ENCODE data around the gene HIPK1.

Gene HIPK1

GRCh38 chr1:113913887-113914664 lies 15.0 kb upstream of the HIPK1 start:
- no peak for DNase-seq

GRCh38 chr1:113916974-113917373 lies 12.2 kb upstream of the HIPK1 start:
- DNase-seq, result no peak

- DNase-seq, result no peak
These were observed 11.6 kb upstream of the HIPK1 start for GRCh38 chr1:113917400-113918082.

GRCh38 chr1:113918243-113918642 lies 10.9 kb upstream of the HIPK1 start:
- no peak for DNase-seq

- no peak for DNase-seq
These were observed 6.2 kb upstream of the HIPK1 start for GRCh38 chr1:113922957-113923356.

- DNase-seq, result no peak
These were observed 4.7 kb upstream of the HIPK1 start for GRCh38 chr1:113924473-113924872.

GRCh38 chr1:113928187-113928930 lies 765 bp upstream of the HIPK1 start:
- no peak for DNase-seq

- no peak for DNase-seq
These were observed 800 bp downstream of the HIPK1 start for GRCh38 chr1:113929750-113930498.

GRCh38 chr1:113930499-113931161 lies 1.5 kb downstream of the HIPK1 start:
- peak; percentile 39 for DNase-seq

- DNase-seq, result no peak
These were observed 2.3 kb downstream of the HIPK1 start for GRCh38 chr1:113931451-113931851.

- no peak for DNase-seq
These were observed 4.9 kb downstream of the HIPK1 start for GRCh38 chr1:113934006-113934405.

- no peak for DNase-seq
These were observed 5.5 kb downstream of the HIPK1 start for GRCh38 chr1:113934511-113935055.

- DNase-seq, result no peak
These were observed 6.1 kb downstream of the HIPK1 start for GRCh38 chr1:113935176-113935575.

- no peak for DNase-seq
These were observed 6.8 kb downstream of the HIPK1 start for GRCh38 chr1:113935970-113936369.

GRCh38 chr1:113937146-113937545 lies 8.0 kb downstream of the HIPK1 start:
- DNase-seq, result no peak

- no peak for DNase-seq
These were observed 9.1 kb downstream of the HIPK1 start for GRCh38 chr1:113938192-113938591.

- peak; percentile 84 for DNase-seq
These were observed 11.5 kb downstream of the HIPK1 start for GRCh38 chr1:113940365-113941244.

GRCh38 chr1:113941245-113941559 lies 12.1 kb downstream of the HIPK1 start:
- DNase-seq, result no peak

GRCh38 chr1:113942527-113942926 lies 13.4 kb downstream of the HIPK1 start:
- DNase-seq, result no peak

- peak; percentile 69 for DNase-seq
These were observed 14.1 kb downstream of the HIPK1 start for GRCh38 chr1:113943028-113943811.

All from SIG-M5 (cell line).